ENCODE results near the gene KCNJ10. TPM values are rescaled to one million over a fixed set of nuclear protein-coding genes. Genes with fewer than 3 reads are reported as not detected.

KCNJ10 gene
- total and polyA plus RNA-seq, 8 donors: 0.19 to 1.1 (median 0.78) TPM; not detected in 5

- no peak overlapping the region for H3K27ac ChIP-seq
- DNase-seq: no peak
- no peak overlapping the region for H3K4me3 ChIP-seq
- intact Hi-C loops (cut with DNase I; ENCODE audit: low total_unique reads): no loop called here
- no peaks in the 10 kb centered on the region for H3K36me3 ChIP-seq
- no peaks in the 10 kb centered on the region for H3K9me3 ChIP-seq
- H3K27me3 ChIP-seq: no peaks in the 10 kb centered on the region
- H3K4me1 ChIP-seq: peaks cover 0 to 10% (median 0%) of the 10 kb centered on the region in 4 donors
- no peak for TF ChIP-seq POLR2AphosphoS5 (IDR thresholded peaks at IDR 0.05)
- no peak for TF ChIP-seq POLR2A (IDR thresholded peaks at IDR 0.05)
- TF ChIP-seq, protein P1, sequence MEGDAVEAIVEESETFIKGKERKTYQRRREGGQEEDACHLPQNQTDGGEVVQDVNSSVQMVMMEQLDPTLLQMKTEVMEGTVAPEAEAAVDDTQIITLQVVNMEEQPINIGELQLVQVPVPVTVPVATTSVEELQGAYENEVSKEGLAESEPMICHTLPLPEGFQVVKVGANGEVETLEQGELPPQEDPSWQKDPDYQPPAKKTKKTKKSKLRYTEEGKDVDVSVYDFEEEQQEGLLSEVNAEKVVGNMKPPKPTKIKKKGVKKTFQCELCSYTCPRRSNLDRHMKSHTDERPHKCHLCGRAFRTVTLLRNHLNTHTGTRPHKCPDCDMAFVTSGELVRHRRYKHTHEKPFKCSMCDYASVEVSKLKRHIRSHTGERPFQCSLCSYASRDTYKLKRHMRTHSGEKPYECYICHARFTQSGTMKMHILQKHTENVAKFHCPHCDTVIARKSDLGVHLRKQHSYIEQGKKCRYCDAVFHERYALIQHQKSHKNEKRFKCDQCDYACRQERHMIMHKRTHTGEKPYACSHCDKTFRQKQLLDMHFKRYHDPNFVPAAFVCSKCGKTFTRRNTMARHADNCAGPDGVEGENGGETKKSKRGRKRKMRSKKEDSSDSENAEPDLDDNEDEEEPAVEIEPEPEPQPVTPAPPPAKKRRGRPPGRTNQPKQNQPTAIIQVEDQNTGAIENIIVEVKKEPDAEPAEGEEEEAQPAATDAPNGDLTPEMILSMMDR (IDR thresholded peaks at IDR 0.05): no peak
- TF ChIP-seq EP300 (IDR thresholded peaks at IDR 0.05): no peak
- WGBS, 5 donors: 47 to 59% (median 53%) methylated on average over 6 of the region's 6 CpGs
Observed at GRCh38 chr1:160022330-160023310, 47.3 kb downstream of the KCNJ10 start.

DNA sequence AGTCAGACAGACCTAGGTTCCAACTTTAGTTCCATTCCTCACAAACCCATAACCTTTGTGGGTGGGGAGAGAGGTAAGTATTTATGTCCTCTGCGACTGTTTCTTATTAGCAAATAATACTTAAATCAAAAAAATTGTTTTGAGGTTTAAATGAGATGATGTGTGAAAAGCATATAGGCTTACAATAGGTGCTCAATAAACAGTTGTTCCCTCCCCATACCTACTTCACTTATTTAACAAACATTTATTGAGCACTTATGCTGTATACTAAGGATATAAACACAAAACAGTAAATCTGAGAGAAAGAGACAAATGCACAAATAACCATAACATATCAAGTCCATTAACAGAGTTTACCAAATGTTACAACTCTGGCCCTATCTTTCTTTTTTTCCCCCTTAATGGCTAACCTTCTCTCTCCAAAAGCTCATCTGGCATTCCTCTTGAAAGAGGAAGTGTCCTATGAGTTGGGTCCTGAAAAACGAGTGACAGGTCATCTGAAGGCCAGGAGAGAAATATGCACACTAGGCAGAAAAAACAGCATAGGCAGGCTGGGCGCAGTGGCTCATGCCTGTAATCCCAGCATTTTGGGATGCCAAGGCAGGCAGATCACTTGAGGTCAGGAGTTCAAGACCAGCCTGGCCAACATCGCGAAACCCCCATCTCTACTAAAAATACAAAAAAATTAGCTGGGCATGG is 48.4 kb downstream of the KCNJ10 start:
- H3K27ac ChIP-seq: no peak overlapping the region
- peaks cover 0 to 10% (median 0%) of the 10 kb centered on the region in 4 donors for H3K4me1 ChIP-seq
- no peak overlapping the region for H3K4me3 ChIP-seq
- intact Hi-C loops (cut with DNase I; ENCODE audit: low total_unique reads): no loop called here
- H3K9me3 ChIP-seq: no peaks in the 10 kb centered on the region
- no peak for DNase-seq
- H3K36me3 ChIP-seq: no peaks in the 10 kb centered on the region
- TF ChIP-seq, protein P1 (IDR thresholded peaks at IDR 0.05): no peak
- no peaks in the 10 kb centered on the region for H3K27me3 ChIP-seq
- WGBS, 5 donors: 75 to 88% (median 84%) methylated on average over 5 of the region's 5 CpGs

- H3K36me3 ChIP-seq: no peaks in the 10 kb centered on the region
- intact Hi-C loops (cut with DNase I; ENCODE audit: low total_unique reads): no loop called here
- H3K27me3 ChIP-seq: no peaks in the 10 kb centered on the region
- H3K4me1 ChIP-seq: peaks cover 0 to 6% (median 0%) of the 10 kb centered on the region in 4 donors
- DNase-seq: no peak
- 79 to 95% (median 89%) methylated on average over 1 to 5 of the region's 5 CpGs for WGBS, 5 donors
- H3K4me3 ChIP-seq: no peak overlapping the region
- no peaks in the 10 kb centered on the region for H3K9me3 ChIP-seq
- TF ChIP-seq EP300 (IDR thresholded peaks at IDR 0.05) (no peak), POLR2AphosphoS5 (IDR thresholded peaks at IDR 0.05) (no peak), POLR2A (IDR thresholded peaks at IDR 0.05) (no peak)
- TF ChIP-seq, protein P1 (IDR thresholded peaks at IDR 0.05): no peak
- no peak overlapping the region for H3K27ac ChIP-seq
Observed at GRCh38 chr1:160020196-160020595, 49.8 kb downstream of the KCNJ10 start.

- WGBS, 5 donors: 79 to 90% (median 89%) methylated on average over 1 of the region's 1 CpG
- H3K4me3 ChIP-seq: no peak overlapping the region
- intact Hi-C loops (cut with DNase I; ENCODE audit: low total_unique reads): no loop called here
- no peaks in the 10 kb centered on the region for H3K9me3 ChIP-seq
- no peak for DNase-seq
- H3K36me3 ChIP-seq: no peaks in the 10 kb centered on the region
- TF ChIP-seq POLR2AphosphoS5 (IDR thresholded peaks at IDR 0.05) (no peak), POLR2A (IDR thresholded peaks at IDR 0.05) (no peak), EP300 (IDR thresholded peaks at IDR 0.05) (no peak)
- TF ChIP-seq, protein P1 (IDR thresholded peaks at IDR 0.05): no peak
- H3K4me1 ChIP-seq: no peaks in the 10 kb centered on the region
- no peaks in the 10 kb centered on the region for H3K27me3 ChIP-seq
- H3K27ac ChIP-seq: no peak overlapping the region
Observed at GRCh38 chr1:160018900-160019299, 51.1 kb downstream of the KCNJ10 start.
